ENCODE results near the gene STK38. TPM values are rescaled to one million over a fixed set of nuclear protein-coding genes. Genes with fewer than 3 reads are reported as not detected.

Gene STK38
- total RNA-seq, 1 experiment from 2014 or later = 20.1 TPM

GRCh38 chr6:36563928-36564284 lies 16.6 kb upstream of the STK38 start (continued):
- TF ChIP-seq ZBTB33 (IDR thresholded peaks at IDR 0.05; ENCODE audit: extremely low read depth, insufficient replicate concordance, low read length) (no peak), EZH2 (IDR thresholded peaks at IDR 0.05) (no peak), EGR1 (IDR thresholded peaks at IDR 0.05; ENCODE audit: low read depth) (no peak), ELF1 (IDR thresholded peaks at IDR 0.05; ENCODE audit: borderline replicate concordance, low read depth) (no peak), POLR2A (IDR thresholded peaks at IDR 0.05; ENCODE audit: borderline replicate concordance, extremely low read depth, insufficient read depth, insufficient read length) (no peak), RAD21 (IDR thresholded peaks at IDR 0.05; ENCODE audit: low read depth) (no peak), SRF (IDR thresholded peaks at IDR 0.05; ENCODE audit: low read depth) (no peak), REST (IDR thresholded peaks at IDR 0.05; ENCODE audit: low read depth) (no peak)

DNA sequence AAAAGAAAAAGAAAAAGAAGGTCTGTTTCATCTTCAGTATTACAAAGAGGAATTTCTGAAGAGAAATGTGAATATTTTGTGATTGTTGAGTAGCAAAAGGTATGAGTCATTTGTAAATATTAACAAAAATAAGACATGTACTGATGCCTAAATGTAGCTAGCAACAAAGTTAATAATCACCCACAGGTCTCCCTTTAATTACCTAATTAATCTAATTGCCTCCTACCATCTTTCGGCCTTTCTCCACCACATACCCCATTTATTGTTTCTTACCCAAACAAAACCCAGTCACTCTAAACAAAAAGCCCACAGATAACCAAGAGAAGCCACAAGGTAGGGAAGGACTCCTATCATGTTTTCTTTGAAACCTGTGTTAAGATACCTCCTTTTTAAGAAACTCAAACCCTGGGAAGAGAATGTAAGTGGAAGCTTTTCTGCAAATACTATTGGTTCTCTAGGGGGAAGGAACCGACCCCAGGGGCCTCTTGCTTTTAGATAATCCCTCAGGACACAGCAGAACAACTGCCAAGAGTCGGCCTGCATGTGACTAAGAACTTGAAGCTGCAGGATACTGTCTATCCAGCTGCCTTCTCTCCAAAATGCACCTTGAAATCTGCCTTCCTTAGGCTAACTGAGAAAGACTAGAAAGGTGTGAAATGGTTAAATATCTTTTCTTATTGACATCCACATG lies 16.1 kb upstream of the STK38 start:
- Histone ChIP-seq H3K4me3 (replicated peaks in 1 of 2; ENCODE audit: low read depth in 1 of 2, low read length in 2 of 2) (no peak overlapping the region), H3K9me2 (ENCODE audit: insufficient read depth) (no peaks in the 10 kb centered on the region), H2AFZ (ENCODE audit: low read depth, low read length, poor library complexity, severe bottlenecking) (no peak overlapping the region), H3K9me3 (ENCODE audit: control insufficient read depth in 1 of 2, insufficient read depth in 1 of 2, low read depth in 1 of 2, low read length in 2 of 2) (no peaks in the 10 kb centered on the region), H4K20me1 (ENCODE audit: insufficient read depth) (no peaks in the 10 kb centered on the region), H3K9ac (ENCODE audit: low read length) (no peak overlapping the region), H3K79me2 (ENCODE audit: insufficient read depth, low read length) (no peaks in the 10 kb centered on the region), H3K27ac (ENCODE audit: low read depth, low read length) (no peak overlapping the region), H3K27me3 (ENCODE audit: insufficient read depth, low read length) (no peaks in the 10 kb centered on the region), H3K36me3 (ENCODE audit: control insufficient read depth in 1 of 2, insufficient read depth in 2 of 2, low read length in 2 of 2) (no peaks in the 10 kb centered on the region), H3K4me1 (ENCODE audit: control insufficient read depth in 1 of 2, insufficient read depth in 2 of 2, low read length in 2 of 2) (peaks cover 0 to 10% of the 10 kb centered on the region in 2 experiments; a peak in 3 of 4 replicates), H3K4me2 (ENCODE audit: low read length) (no peak overlapping the region)
- POLR2A ChIA-PET = no interaction called here
- no peak for ATAC-seq
- RAD21 ChIA-PET (ENCODE audit: low non-redundant PET in 1 of 2, low total read pairs in 2 of 2, uncharacterized antibody in 2 of 2, unreplicated experiment in 2 of 2) = no interaction called here
- CTCF ChIA-PET = no interaction called here
- BruUV-seq (replicated peaks) = no TSS peak
- no peak for DNase-seq (ENCODE audit: low read depth, low spot score)
- intact Hi-C loops (cut with micrococcal nuclease) = no loop called here
- TF ChIP-seq POLR2AphosphoS5 (IDR thresholded peaks at IDR 0.05; ENCODE audit: low read depth, low read length) = no peak
- no peak for TF ChIP-seq RAD21 (IDR thresholded peaks at IDR 0.05; ENCODE audit: low read depth)
- TF ChIP-seq SP1 (IDR thresholded peaks at IDR 0.05; ENCODE audit: low read depth) = no peak
- TF ChIP-seq ELF1 (IDR thresholded peaks at IDR 0.05; ENCODE audit: borderline replicate concordance, low read depth) = no peak
- TF ChIP-seq FOSL1 (IDR thresholded peaks at IDR 0.05; ENCODE audit: low read depth) = no peak
- no peak for TF ChIP-seq EZH2 (IDR thresholded peaks at IDR 0.05)
- TF ChIP-seq, protein P1, sequence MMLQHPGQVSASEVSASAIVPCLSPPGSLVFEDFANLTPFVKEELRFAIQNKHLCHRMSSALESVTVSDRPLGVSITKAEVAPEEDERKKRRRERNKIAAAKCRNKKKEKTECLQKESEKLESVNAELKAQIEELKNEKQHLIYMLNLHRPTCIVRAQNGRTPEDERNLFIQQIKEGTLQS (IDR thresholded peaks at IDR 0.05) = no peak
- no peak for TF ChIP-seq CBX3 (IDR thresholded peaks at IDR 0.05; ENCODE audit: low read depth)
- no peak for TF ChIP-seq ZFX (IDR thresholded peaks at IDR 0.05)
- TF ChIP-seq POLR2A (IDR thresholded peaks at IDR 0.05; ENCODE audit: borderline replicate concordance, extremely low read depth, insufficient read depth, insufficient read length) = no peak
- no peak for TF ChIP-seq SIN3A (IDR thresholded peaks at IDR 0.05; ENCODE audit: low read depth)
- TF ChIP-seq CTCF (IDR thresholded peaks at IDR 0.05 in 2 of 3, conservative IDR thresholded peaks at IDR 0.05 in 1 of 3; ENCODE audit: borderline replicate concordance in 1 of 3, insufficient read depth in 1 of 3, low read depth in 2 of 3, low read length in 2 of 3) = no peak
- TF ChIP-seq MAX (IDR thresholded peaks at IDR 0.05) = no peak

Data from HCT116 (cell line).